ENCODE measurements around the gene SCN7A. TPM values are rescaled to one million over a fixed set of nuclear protein-coding genes. Genes with fewer than 3 reads are reported as not detected.

Gene SCN7A
- total and polyA plus RNA-seq, 4 donors, result 0.05 to 7.9 (median 1.1) TPM

DNA sequence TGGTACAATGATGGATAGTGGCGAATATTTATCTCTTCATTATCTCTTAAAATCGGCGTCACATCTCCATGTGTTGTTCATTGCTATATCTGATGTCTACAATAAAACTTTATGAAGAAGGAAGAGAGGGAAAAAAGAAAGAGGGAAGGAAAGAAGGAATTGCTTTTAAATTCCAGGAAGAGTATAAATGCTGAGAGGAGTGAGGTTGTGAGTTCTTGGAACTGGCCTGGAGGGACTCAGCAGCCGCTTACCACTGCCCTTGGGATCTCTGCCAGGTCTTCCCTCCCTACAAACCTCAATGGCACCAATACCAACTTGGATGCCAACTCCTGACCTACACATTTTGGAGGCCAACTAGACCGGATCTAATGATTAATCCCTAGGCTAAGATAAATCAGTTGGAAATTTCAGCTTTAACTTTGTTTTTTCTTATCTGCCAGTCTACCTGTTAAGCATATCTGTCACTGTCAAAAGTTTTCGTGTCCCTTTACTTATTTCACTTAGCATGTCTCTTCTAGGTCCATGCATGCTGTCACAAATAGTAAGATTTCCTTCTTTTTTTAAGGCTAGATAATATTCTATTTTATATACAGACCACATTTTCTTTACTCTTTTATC lies 128.1 kb downstream of the SCN7A start:
- TF ChIP-seq, protein P1, sequence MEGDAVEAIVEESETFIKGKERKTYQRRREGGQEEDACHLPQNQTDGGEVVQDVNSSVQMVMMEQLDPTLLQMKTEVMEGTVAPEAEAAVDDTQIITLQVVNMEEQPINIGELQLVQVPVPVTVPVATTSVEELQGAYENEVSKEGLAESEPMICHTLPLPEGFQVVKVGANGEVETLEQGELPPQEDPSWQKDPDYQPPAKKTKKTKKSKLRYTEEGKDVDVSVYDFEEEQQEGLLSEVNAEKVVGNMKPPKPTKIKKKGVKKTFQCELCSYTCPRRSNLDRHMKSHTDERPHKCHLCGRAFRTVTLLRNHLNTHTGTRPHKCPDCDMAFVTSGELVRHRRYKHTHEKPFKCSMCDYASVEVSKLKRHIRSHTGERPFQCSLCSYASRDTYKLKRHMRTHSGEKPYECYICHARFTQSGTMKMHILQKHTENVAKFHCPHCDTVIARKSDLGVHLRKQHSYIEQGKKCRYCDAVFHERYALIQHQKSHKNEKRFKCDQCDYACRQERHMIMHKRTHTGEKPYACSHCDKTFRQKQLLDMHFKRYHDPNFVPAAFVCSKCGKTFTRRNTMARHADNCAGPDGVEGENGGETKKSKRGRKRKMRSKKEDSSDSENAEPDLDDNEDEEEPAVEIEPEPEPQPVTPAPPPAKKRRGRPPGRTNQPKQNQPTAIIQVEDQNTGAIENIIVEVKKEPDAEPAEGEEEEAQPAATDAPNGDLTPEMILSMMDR (IDR thresholded peaks at IDR 0.05; ENCODE audit: low read depth, low read length, missing input control), result no peak
- TF ChIP-seq ATF3 (IDR thresholded peaks at IDR 0.05) (no peak), JUND (IDR thresholded peaks at IDR 0.05) (no peak), YY1 (IDR thresholded peaks at IDR 0.05) (no peak), MAX (IDR thresholded peaks at IDR 0.05) (no peak), FOXA2 (IDR thresholded peaks at IDR 0.05) (no peak), HNF4G (IDR thresholded peaks at IDR 0.05) (no peak), NR2F2 (IDR thresholded peaks at IDR 0.05) (no peak), RAD21 (IDR thresholded peaks at IDR 0.05) (no peak)
- H3K4me3 ChIP-seq (ENCODE audit: low read depth in 1 of 3, low read length in 3 of 3), result no peak overlapping the region
- WGBS, result 70% methylated on average over 6 of the region's 6 CpGs
- H3K27ac ChIP-seq (ENCODE audit: low read depth in 1 of 2, low read length in 2 of 2), result no peak overlapping the region
- H3K9me3 ChIP-seq (ENCODE audit: control insufficient read depth in 4 of 4, low read length in 3 of 4), result no peaks in the 10 kb centered on the region
- H3K4me1 ChIP-seq (ENCODE audit: control insufficient read depth in 4 of 4, insufficient read depth in 4 of 4, low read length in 3 of 4), result peaks cover 1 to 9% (median 4%) of the 10 kb centered on the region in 4 donors
- H3K9ac ChIP-seq (ENCODE audit: low read depth in 1 of 2, low read length in 2 of 2), result no peak overlapping the region
- no peaks in the 10 kb centered on the region for H3K36me3 ChIP-seq (ENCODE audit: control insufficient read depth in 4 of 4, insufficient read depth in 3 of 4, low read depth in 1 of 4, low read length in 3 of 4)
- no peaks in the 10 kb centered on the region for H3K27me3 ChIP-seq (ENCODE audit: control insufficient read depth in 4 of 4, insufficient read depth in 4 of 4, low read length in 3 of 4)
- no peak for DNase-seq (ENCODE audit: low spot score)

DNA sequence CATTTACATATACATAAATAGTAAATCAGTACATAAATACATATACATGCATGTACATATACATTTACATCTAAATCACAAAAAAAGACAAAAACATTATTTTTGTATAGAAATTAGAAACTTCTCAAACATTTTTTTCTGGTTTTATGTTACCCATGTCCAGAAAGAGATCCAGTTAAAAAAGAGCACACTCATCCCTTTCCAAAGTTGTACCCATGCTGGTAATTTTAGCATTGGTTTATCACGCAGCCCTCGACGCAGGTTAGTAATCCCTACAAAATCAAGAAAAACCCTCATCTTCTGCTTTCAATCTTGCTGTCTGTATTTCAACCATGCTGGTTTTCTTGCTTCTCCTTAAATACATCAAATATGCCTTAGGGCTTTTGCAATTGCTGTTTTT lies 128.8 kb downstream of the SCN7A start:
- Histone ChIP-seq H3K36me3 (ENCODE audit: control insufficient read depth in 4 of 4, insufficient read depth in 3 of 4, low read depth in 1 of 4, low read length in 3 of 4) (no peaks in the 10 kb centered on the region), H3K27ac (ENCODE audit: low read depth in 1 of 2, low read length in 2 of 2) (no peak overlapping the region), H3K4me3 (ENCODE audit: low read depth in 1 of 3, low read length in 3 of 3) (no peak overlapping the region), H3K27me3 (ENCODE audit: control insufficient read depth in 4 of 4, insufficient read depth in 4 of 4, low read length in 3 of 4) (no peaks in the 10 kb centered on the region), H3K9me3 (ENCODE audit: control insufficient read depth in 4 of 4, low read length in 3 of 4) (no peaks in the 10 kb centered on the region), H3K4me1 (ENCODE audit: control insufficient read depth in 4 of 4, insufficient read depth in 4 of 4, low read length in 3 of 4) (peaks cover 1 to 9% (median 4%) of the 10 kb centered on the region in 4 donors), H3K9ac (ENCODE audit: low read depth in 1 of 2, low read length in 2 of 2) (no peak overlapping the region)
- 91% methylated on average over 3 of the region's 3 CpGs for WGBS
- no peak for TF ChIP-seq JUND (IDR thresholded peaks at IDR 0.05)
- no peak for TF ChIP-seq TAF1 (conservative IDR thresholded peaks at IDR 0.05)
- TF ChIP-seq NR2F2 (IDR thresholded peaks at IDR 0.05), result no peak
- TF ChIP-seq RXRA (IDR thresholded peaks at IDR 0.05), result no peak
- TF ChIP-seq SP1 (IDR thresholded peaks at IDR 0.05), result no peak
- no peak for DNase-seq (ENCODE audit: low spot score)

GRCh38 chr2:166364476-166365161 lies 129.4 kb downstream of the SCN7A start:
- no peak for TF ChIP-seq RXRA (IDR thresholded peaks at IDR 0.05)
- TF ChIP-seq RAD21 (IDR thresholded peaks at IDR 0.05), result no peak
- TF ChIP-seq MAX (IDR thresholded peaks at IDR 0.05), result no peak
- no peak for TF ChIP-seq YY1 (IDR thresholded peaks at IDR 0.05)
- no peak for TF ChIP-seq GABPA (IDR thresholded peaks at IDR 0.05 in 1 of 2, conservative IDR thresholded peaks at IDR 0.05 in 1 of 2)
- no peak for TF ChIP-seq TAF1 (conservative IDR thresholded peaks at IDR 0.05)
- no peak for TF ChIP-seq HNF4G (IDR thresholded peaks at IDR 0.05)
- no peak for TF ChIP-seq FOXA2 (IDR thresholded peaks at IDR 0.05)
- TF ChIP-seq NR2F2 (IDR thresholded peaks at IDR 0.05), result no peak
- TF ChIP-seq, protein P1 (IDR thresholded peaks at IDR 0.05; ENCODE audit: low read depth, low read length, missing input control), result no peak
- WGBS, result 95% methylated on average over 9 of the region's 9 CpGs
- DNase-seq (ENCODE audit: low spot score), result no peak
- no peak overlapping the region for H3K27ac ChIP-seq (ENCODE audit: low read depth in 1 of 2, low read length in 2 of 2)
- no peaks in the 10 kb centered on the region for H3K9me3 ChIP-seq (ENCODE audit: control insufficient read depth in 4 of 4, low read length in 3 of 4)
- H3K36me3 ChIP-seq (ENCODE audit: control insufficient read depth in 4 of 4, insufficient read depth in 3 of 4, low read depth in 1 of 4, low read length in 3 of 4), result no peaks in the 10 kb centered on the region
- H3K4me3 ChIP-seq (ENCODE audit: low read depth in 1 of 3, low read length in 3 of 3), result no peak overlapping the region
- no peaks in the 10 kb centered on the region for H3K27me3 ChIP-seq (ENCODE audit: control insufficient read depth in 4 of 4, insufficient read depth in 4 of 4, low read length in 3 of 4)
- no peak overlapping the region for H3K9ac ChIP-seq (ENCODE audit: low read depth in 1 of 2, low read length in 2 of 2)
- H3K4me1 ChIP-seq (ENCODE audit: control insufficient read depth in 4 of 4, insufficient read depth in 4 of 4, low read length in 3 of 4), result peaks cover 1 to 9% (median 4%) of the 10 kb centered on the region in 4 donors
